GM21515 (cell line): ENCODE data around the gene SRSF7.
"Not testable (repeated sequence)": the region's sequence is repeated elsewhere in the genome, so short reads cannot be mapped to it uniquely, and the experiment has no call there.

Source experiments
- ATAC-seq: cut with Tn5 transposase; IDR thresholded peaks from one replicate; pipeline ENCODE4 v1.9.1; 2021; ENCODE audit not compliant: unreplicated experiment

Gene SRSF7

GRCh38 chr2:38706846-38707345, 44.3 kb downstream of the SRSF7 start:
- ATAC-seq = no peak

GRCh38 chr2:38704664-38705063, 46.5 kb downstream of the SRSF7 start:
- ATAC-seq = no peak

- ATAC-seq = not testable (repeated sequence)
Measured at GRCh38 chr2:38703336-38703735, 47.8 kb downstream of the SRSF7 start.

DNA sequence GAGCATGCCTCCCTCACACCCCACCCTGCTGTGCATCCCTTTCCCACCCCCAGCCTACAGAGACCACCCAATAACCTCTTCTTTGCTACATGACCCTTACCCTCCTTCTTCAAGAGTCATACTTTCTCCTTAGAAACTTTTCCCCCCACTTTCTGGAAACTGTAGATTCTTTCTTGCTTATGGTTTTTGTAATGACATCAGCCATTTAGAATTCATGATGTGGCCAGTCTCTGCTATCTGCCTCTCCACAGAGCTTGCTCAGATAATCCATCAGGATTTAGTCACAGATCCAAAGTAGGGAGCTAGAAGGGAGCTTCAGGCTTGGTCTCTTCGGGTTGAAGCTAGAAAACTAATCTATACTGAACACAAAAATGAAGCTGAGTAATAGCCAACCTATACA, 48.7 kb downstream of the SRSF7 start:
- no peak for ATAC-seq

DNA sequence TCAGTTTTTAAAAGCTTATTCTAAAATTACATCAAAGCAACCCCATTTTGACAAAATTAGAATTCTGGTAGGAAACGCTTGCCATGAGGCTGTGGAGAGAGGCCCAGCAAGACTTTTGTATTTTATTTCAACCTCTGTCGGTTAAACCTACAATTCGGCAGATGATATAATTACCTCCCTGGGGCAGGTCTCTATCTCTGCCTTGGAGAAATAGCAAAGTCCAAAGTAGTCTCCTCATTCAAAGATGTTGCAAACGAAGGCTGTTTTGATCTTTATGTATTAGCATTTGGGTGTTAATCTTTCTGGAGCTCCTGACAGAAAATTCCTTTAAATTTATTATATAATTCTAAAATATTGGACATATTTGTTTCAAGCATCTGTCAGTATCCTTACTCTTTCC, 49.6 kb downstream of the SRSF7 start:
- ATAC-seq = no peak

DNA sequence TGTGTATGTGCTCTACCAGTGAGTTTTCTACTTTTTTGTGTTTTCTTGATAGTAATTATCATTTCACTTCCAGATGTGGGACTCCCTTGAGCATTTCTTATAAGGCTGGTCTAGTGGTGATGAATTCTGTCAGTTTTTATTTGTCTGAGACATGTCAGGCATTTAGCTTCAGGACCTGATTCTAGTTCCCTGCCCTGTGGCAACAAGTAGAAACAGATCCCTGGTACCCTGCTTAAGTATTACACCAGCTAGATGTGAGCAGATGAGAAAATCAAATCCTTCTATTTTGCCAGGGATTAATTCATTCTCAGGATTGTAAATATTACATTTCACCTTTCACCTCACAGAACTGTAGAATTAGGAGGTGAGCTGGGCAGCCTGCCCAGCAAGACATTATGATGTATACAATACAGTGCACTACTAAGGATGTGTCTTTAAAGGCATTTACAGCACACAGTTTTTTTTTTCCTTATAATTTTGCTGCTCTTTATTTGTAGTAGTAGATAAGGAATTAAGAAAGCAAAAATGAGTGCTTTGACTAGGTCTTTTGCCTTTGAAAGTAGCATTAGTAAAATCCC, 50.2 kb downstream of the SRSF7 start:
- no peak for ATAC-seq

GRCh38 chr2:38700113-38700785, 50.9 kb downstream of the SRSF7 start:
- ATAC-seq = no peak

DNA sequence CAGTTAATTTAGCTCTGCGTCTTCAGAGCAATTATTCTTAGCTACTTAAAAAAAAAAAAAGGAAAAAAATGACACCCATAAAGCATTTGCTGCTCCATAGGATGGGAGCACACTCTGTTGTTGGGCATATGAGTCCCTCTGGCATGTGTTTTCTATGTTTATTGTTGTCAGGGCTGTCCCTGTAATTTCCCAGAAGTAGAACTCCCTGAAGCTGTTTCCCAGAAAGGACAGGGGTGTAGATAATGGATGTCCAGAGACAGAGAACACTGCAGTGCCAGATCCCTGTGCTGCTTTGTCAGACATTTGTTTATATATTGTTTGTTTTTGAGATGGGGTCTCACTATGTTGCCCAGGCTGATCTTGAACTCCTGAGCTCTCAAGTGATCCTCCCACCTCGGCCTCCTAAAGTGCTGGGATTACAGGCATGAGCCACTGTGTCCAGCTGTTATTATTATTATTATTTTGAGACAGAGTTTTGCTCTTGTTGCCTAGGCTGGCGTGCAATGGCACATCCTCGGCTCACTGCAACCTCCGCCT, 52.6 kb downstream of the SRSF7 start:
- ATAC-seq = no peak

DNA sequence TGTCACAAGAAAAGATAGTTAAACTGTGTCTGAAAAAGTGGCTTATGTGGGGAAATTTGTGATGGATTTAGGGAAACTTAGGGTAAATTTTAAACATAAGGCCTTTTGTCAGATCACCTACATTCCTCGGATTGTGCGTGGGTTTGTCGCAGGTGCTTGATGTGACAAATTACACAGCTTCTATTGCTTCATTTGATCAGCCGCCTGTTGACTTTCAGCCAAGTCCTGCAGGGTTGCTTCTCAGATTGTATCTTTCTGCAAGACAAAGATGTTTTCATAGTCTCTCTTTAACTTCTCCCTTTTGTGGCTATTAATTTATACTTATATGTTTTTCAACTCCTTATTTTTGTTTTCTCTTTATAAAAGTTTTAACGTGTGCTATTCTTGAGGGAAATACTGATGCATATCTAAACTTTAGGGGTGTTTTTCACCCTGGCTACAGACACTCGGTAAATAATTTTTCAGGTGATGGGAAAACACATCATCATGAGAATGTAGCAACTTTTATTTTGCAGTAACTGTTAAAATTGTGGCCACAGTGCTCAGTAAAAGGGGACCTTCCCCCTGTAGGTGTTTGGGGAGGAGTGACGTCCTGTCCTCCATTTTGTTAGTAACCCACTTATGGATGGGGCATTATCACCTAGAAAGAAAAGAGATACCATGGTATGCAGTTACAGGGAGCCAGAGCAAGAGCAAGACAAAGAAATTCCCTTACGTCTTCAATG, 53.9 kb downstream of the SRSF7 start:
- no peak for ATAC-seq
